Measurements from ENCODE around the gene SPOCK1.
"Not testable (repeated sequence)": the region's sequence is repeated elsewhere in the genome, so short reads cannot be mapped to it uniquely, and the experiment has no call there.

Gene SPOCK1

GRCh38 chr5:137498736-137499505 lies at the start of gene SPOCK1:
SPOCK1 (minus strand) TSS chr5:137499326.
- DNase-seq, result no peak

- no peak for DNase-seq
These were observed 46.8 kb upstream of the SPOCK1 start for GRCh38 chr5:137545956-137546355.

GRCh38 chr5:137535449-137535848 lies 36.3 kb upstream of the SPOCK1 start:
- DNase-seq, result not testable (repeated sequence)

GRCh38 chr5:137533963-137534362 lies 34.8 kb upstream of the SPOCK1 start:
- no peak for DNase-seq

GRCh38 chr5:137531266-137531665 lies 32.1 kb upstream of the SPOCK1 start:
- no peak for DNase-seq

GRCh38 chr5:137521246-137521645 lies 22.1 kb upstream of the SPOCK1 start:
- no peak for DNase-seq

- no peak for DNase-seq
These were observed 17.8 kb upstream of the SPOCK1 start for GRCh38 chr5:137516961-137517360.

GRCh38 chr5:137516251-137516797 lies 17.2 kb upstream of the SPOCK1 start:
- no peak for DNase-seq

GRCh38 chr5:137515238-137515637 lies 16.1 kb upstream of the SPOCK1 start:
- no peak for DNase-seq

- DNase-seq, result no peak
These were observed 11.5 kb upstream of the SPOCK1 start for GRCh38 chr5:137510671-137511070.

- no peak for DNase-seq
These were observed 8.0 kb upstream of the SPOCK1 start for GRCh38 chr5:137507150-137507549.

GRCh38 chr5:137506296-137506695 lies 7.2 kb upstream of the SPOCK1 start:
- no peak for DNase-seq

- DNase-seq, result no peak
These were observed 5.8 kb upstream of the SPOCK1 start for GRCh38 chr5:137504916-137505315.

GRCh38 chr5:137503456-137503855 lies 4.3 kb upstream of the SPOCK1 start:
- no peak for DNase-seq

- DNase-seq, result no peak
These were observed 3.5 kb upstream of the SPOCK1 start for GRCh38 chr5:137502632-137503031.

- no peak for DNase-seq
These were observed 2.8 kb upstream of the SPOCK1 start for GRCh38 chr5:137501846-137502406.

GRCh38 chr5:137501226-137501625 lies 2.1 kb upstream of the SPOCK1 start:
- no peak for DNase-seq

GRCh38 chr5:137500615-137501225 lies 1.6 kb upstream of the SPOCK1 start:
- DNase-seq, result no peak

- DNase-seq, result not testable (repeated sequence)
These were observed 351 bp upstream of the SPOCK1 start for GRCh38 chr5:137499506-137499847.

- no peak for DNase-seq
These were observed 808 bp downstream of the SPOCK1 start for GRCh38 chr5:137498301-137498735.

GRCh38 chr5:137497396-137498290 lies 1.5 kb downstream of the SPOCK1 start:
- no peak for DNase-seq

- DNase-seq, result no peak
These were observed 2.2 kb downstream of the SPOCK1 start for GRCh38 chr5:137496919-137497318.

- no peak for DNase-seq
These were observed 6.8 kb downstream of the SPOCK1 start for GRCh38 chr5:137492331-137492730.
